ENCODE results near the gene SORL1. TPM values are rescaled to one million over a fixed set of nuclear protein-coding genes. Genes with fewer than 3 reads are reported as not detected.

The SORL1 gene
- total RNA-seq, 1 donor from 2014 or later, result 13.8 TPM

DNA sequence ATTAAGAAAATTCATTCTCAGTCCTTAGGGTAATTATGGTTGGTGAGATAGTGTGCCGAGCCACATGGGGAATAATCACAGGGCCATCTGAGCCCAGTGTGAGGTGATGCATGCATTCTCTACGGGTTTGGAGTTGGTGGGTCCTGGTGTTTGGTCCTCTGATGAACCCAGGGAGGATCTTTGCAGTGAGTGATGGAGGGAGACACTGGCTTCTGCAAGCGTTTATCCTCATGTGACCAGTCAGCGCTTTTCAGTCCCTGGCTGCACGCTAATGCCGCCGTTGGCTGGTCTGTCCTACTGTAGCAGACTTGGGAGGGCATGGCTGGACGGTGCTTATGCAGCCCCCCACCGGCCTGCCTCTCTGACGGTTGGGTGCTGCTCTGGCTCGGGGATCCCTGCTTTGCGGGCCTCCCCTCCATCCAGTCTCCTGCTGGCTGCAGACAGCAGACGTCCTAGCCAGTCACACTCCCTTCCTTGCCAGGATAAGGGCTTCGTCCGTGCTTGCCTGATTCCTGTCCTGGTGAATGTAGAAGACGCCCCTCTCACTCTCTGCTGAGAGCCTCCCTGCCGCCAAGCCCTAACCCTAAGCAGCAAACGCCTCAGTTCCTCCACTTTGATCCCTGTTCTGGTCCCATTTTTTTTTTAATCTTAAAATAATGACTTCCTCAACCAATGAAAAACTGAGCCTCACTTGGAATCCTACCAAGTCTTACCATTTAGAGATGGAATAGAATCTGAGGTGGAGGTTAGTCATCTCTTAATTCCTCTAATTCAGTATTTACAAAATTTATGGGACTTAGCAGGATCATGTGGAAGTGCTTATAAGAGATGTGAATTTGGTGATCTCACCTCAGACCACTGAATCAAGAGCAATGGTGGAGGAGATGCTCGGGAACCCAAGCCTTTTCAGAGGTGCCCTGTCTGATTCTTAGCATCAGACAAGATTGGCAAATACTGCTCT is 144.4 kb downstream of the SORL1 start:
- no peak for DNase-seq (ENCODE audit: low read depth, low spot score)
- Mint-ChIP-seq H3K27me3 (ENCODE audit: low read depth) (no peaks in the 10 kb centered on the region), H3K4me1 (no peaks in the 10 kb centered on the region), H3K27ac (ENCODE audit: unreplicated experiment) (no peak overlapping the region), H3K36me3 (ENCODE audit: low read depth) (no peaks in the 10 kb centered on the region), H3K4me3 (no peak overlapping the region), H3K9me3 (no peaks in the 10 kb centered on the region)
- TF ChIP-seq, protein P1, sequence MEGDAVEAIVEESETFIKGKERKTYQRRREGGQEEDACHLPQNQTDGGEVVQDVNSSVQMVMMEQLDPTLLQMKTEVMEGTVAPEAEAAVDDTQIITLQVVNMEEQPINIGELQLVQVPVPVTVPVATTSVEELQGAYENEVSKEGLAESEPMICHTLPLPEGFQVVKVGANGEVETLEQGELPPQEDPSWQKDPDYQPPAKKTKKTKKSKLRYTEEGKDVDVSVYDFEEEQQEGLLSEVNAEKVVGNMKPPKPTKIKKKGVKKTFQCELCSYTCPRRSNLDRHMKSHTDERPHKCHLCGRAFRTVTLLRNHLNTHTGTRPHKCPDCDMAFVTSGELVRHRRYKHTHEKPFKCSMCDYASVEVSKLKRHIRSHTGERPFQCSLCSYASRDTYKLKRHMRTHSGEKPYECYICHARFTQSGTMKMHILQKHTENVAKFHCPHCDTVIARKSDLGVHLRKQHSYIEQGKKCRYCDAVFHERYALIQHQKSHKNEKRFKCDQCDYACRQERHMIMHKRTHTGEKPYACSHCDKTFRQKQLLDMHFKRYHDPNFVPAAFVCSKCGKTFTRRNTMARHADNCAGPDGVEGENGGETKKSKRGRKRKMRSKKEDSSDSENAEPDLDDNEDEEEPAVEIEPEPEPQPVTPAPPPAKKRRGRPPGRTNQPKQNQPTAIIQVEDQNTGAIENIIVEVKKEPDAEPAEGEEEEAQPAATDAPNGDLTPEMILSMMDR (conservative IDR thresholded peaks at IDR 0.05), result no peak

DNA sequence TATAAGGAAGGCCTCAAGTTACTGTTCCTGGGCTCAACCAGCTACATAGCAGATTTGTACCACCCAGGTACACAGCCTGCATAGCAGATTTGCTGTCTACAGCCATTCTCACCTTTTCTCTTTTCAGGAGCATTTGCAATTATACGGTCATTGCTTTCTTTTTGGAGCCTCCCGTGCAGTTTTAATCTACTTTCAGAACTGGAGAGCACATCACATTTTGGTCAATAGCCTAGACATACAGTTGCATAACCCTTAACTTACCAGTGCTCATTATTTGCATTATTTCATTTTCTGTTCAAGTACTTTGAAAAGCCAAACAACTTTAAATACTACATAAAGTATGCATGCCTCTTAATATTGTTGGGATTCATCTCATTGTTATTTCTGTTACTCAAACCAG is 151.2 kb downstream of the SORL1 start:
- H3K36me3 Mint-ChIP-seq (ENCODE audit: low read depth), result peaks cover 3% of the 10 kb centered on the region
- H3K4me3 Mint-ChIP-seq, result no peak overlapping the region
- no peaks in the 10 kb centered on the region for H3K9me3 Mint-ChIP-seq
- no peak for DNase-seq (ENCODE audit: low read depth, low spot score)
- H3K4me1 Mint-ChIP-seq, result no peaks in the 10 kb centered on the region
- no peaks in the 10 kb centered on the region for H3K27me3 Mint-ChIP-seq (ENCODE audit: low read depth)
- TF ChIP-seq, protein P1 (conservative IDR thresholded peaks at IDR 0.05), result no peak
- H3K27ac Mint-ChIP-seq (ENCODE audit: unreplicated experiment), result no peak overlapping the region

DNA sequence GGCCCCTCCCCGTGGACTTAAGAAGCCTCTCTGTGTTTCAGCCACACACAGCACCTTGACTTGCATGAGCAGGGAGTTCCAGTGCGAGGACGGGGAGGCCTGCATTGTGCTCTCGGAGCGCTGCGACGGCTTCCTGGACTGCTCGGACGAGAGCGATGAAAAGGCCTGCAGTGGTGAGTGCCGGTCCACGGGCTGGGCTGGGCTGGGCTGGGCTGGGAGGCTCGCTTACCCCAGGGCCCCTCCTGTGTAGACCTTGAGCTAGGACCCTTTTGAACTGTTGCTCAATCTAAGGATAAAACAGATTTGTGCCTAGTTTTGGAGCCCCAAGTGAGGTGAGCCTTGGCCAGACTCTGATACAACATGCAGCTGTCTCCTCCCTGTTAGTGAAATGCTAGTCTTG is 152.0 kb downstream of the SORL1 start:
- TF ChIP-seq, protein P1 (conservative IDR thresholded peaks at IDR 0.05), result no peak
- H3K36me3 Mint-ChIP-seq (ENCODE audit: low read depth), result peaks cover 11% of the 10 kb centered on the region
- H3K27ac Mint-ChIP-seq (ENCODE audit: unreplicated experiment), result no peak overlapping the region
- peaks cover 3% of the 10 kb centered on the region for H3K9me3 Mint-ChIP-seq
- H3K4me1 Mint-ChIP-seq, result no peaks in the 10 kb centered on the region
- DNase-seq (ENCODE audit: low read depth, low spot score), result no peak
- no peaks in the 10 kb centered on the region for H3K27me3 Mint-ChIP-seq (ENCODE audit: low read depth)
- no peak overlapping the region for H3K4me3 Mint-ChIP-seq

DNA sequence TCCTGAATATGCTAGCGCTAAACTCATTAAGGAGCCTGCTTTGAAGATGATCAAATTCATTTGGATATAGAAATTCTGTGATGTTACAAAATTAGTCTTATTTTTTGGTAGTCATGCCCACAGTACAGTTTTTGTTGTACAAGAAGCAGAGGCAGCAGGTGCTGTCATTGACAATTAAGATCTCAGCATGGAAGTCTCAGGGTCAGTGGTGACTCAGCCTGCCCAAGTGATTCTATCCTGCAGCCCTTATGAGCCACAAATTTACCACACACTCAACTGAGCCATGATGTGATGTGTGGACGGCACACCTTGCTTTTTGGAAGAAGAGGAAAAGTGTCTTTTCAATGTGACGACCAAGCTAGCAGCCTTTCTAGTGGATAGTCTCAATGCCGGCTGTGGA is 154.2 kb downstream of the SORL1 start:
- TF ChIP-seq, protein P1 (conservative IDR thresholded peaks at IDR 0.05), result no peak
- H3K27me3 Mint-ChIP-seq (ENCODE audit: low read depth), result no peaks in the 10 kb centered on the region
- peaks cover 27% of the 10 kb centered on the region for H3K36me3 Mint-ChIP-seq (ENCODE audit: low read depth)
- H3K9me3 Mint-ChIP-seq, result peaks cover 4% of the 10 kb centered on the region
- DNase-seq (ENCODE audit: low read depth, low spot score), result no peak
- H3K27ac Mint-ChIP-seq (ENCODE audit: unreplicated experiment), result no peak overlapping the region
- H3K4me1 Mint-ChIP-seq, result peaks cover 4% of the 10 kb centered on the region
- no peak overlapping the region for H3K4me3 Mint-ChIP-seq

DNA sequence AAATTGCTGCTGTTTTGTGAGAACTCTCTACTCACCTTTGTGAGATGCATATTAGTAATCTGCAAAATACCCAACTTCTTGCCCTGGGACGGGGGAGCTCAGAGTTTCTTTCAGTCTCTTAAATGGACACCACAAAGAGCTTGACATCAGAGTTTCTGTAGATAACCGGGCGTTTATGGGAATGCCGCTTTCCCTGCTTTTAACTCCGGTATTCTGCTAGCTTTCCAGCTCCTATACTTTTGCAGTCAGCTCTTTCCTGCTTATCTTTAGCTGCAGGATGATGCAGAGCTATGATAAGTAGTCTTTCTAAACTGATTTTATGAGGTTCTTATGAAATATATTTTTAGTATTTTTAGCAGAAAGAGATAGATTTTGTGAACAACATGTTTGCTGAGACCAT is 155.2 kb downstream of the SORL1 start:
- TF ChIP-seq, protein P1 (conservative IDR thresholded peaks at IDR 0.05), result no peak
- Mint-ChIP-seq H3K9me3 (peaks cover 6% of the 10 kb centered on the region), H3K27me3 (ENCODE audit: low read depth) (no peaks in the 10 kb centered on the region), H3K4me3 (no peak overlapping the region), H3K4me1 (peaks cover 4% of the 10 kb centered on the region), H3K27ac (ENCODE audit: unreplicated experiment) (no peak overlapping the region), H3K36me3 (ENCODE audit: low read depth) (peaks cover 29% of the 10 kb centered on the region)
- DNase-seq (ENCODE audit: low read depth, low spot score), result no peak

All from neural crest cell (in vitro differentiated cells).